Right kidney (tissue), 1 donor: Measurements from ENCODE around the gene TSC1.

Source experiments
- DNase-seq: peaks from one replicate; pipeline ENCODE4 v3.0.0-alpha.2; 2016

The TSC1 gene

DNA sequence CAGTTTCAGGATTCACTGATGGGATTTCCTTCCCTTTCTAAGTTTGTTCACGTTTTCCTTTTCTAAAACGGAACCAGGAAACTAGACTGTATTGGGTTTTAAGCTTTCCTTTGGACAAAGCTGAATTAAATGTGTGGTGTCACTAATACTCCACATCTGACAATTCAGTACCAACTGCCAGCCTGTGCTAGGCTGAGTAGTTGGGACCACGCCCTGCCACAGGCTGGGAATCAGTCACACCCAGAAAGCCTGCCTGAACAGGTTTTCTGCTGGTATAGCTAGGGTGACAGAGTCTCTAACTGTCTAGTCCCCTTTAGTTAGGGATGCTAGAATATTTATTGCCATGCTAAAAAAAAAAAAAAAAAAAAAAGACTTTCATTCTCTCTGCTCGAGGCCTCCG is 50.1 kb downstream of the TSC1 start:
- DNase-seq = no peak

DNA sequence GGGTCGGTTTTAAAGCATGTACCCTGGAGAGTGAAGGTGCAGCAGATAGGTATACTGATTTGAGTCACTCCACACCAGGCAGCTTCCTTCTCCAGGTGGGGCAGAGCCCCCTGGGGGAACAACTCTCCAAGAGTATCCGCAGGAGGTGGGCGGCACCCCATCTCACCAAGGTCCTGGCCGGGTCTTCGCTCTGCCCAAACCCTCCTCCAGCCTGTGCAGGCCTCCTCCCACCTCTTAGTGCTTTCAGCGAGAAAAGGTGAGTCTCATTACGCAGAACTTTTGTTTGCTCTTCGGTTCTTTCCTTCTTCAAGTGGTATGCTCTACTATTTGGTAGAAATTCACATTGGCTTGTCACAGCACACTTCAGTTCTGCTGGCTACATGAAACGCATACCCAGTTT is 52.0 kb downstream of the TSC1 start:
- DNase-seq = no peak

DNA sequence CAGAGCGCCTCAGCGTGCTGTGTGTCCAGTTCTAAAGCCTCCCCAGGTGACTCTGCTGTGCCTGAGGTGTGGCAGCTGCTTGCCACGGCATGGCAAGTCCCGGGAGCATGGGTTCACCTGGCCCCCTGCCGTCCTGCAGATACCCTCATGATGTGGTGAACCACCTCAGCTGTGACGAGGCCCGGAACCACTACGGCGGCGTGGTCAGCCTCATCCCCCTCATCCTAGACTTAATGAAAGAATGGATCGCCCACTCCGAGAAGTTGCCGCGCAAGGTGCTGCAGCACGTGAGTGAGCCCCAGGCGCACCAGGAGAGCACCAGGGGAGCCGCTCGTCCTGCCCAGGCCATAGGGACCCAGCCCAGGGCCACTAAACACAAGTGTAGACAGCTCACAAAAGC is 56.3 kb downstream of the TSC1 start:
- no peak for DNase-seq

DNA sequence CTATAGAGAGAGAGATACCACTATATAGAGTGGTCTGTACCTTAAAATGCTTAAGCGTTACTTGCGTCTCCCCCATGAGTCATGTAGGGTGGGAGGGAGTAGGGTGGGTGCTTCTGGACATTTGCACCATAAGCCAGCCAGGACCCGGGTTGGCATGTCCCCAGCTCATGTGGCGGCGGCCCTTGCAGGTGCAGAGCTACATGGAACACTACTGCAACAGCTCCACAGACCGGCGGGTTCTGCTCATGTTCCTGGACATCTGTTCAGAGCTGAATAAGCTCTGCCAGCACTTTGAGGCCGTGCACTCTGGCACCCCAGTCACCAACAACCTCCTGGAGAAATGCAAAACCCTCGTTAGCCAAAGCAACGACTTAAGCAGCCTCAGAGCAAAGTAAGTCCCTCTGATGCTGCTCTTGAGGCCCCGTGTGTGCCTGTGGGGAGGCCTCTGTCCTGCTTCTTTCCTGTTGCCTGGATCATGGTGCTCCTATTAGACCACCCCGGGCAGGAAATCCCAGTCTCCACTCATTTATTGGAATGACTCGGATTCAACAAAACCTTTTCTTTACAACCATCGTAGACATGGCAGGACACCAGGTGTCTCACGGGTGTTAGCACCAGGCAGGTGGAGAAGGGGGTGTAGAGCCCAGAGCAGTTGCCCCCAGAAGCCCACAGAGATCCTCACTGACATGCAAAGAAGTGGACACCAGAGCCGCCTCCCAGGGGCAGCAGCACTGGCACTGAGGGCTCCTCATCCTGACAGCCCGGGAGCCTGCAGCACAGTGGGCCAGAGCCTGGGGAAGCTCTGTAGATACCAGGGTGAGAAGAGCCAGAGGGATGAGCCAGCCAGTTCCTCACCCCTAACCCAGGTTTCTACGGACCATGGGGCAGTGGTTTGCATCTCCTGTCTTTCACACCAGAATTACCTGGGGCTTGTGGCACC is 57.0 kb downstream of the TSC1 start:
- DNase-seq = no peak

DNA sequence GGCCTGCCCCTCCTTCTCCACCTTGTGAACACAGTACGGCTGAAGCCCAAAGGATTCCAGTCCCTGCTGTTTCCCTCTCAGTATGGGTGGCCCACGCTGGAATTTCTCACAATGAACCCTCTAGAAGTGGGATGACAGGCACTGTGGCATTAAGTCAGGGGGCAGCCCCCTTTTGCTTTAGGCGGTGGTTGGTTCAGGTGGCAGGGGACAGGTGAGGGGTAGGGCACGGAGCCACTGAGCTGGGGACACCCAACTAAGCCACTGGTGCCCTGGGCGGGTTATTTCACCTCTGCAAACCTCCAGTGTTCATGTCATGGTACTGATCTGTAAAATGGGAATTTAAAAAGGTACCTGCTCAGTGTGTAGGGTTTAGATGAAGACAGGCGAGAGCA is 58.1 kb downstream of the TSC1 start:
- DNase-seq = no peak

DNA sequence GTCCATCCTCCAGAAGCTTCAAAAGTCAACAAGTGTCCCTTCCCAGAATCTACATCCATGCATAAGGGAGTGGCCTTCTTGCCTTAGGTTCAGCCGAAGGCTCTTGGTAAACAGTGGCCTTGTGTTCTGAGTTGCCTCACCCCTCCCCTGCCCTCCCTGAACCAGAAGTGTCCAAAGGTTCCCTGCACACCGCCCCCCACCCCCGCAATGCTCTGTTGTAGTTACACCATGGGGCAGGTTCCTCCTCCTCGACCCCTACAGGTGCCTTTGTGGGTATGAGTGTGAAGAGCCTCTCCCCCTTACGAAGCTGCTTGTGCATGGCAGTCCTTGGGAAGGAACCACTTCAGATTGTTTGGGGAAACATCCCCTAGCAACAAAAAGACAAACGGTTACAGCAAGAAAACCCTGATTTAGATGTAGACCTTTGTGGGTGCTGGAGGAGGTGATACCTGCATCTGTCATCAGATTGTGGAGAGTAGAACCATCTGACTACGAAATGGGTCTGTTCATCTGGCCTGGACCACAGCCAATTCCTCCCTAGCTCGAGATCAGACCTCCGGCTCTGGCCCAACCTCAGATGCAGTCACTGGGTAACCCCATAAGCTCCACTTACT is 58.6 kb downstream of the TSC1 start:
- DNase-seq = no peak

DNA sequence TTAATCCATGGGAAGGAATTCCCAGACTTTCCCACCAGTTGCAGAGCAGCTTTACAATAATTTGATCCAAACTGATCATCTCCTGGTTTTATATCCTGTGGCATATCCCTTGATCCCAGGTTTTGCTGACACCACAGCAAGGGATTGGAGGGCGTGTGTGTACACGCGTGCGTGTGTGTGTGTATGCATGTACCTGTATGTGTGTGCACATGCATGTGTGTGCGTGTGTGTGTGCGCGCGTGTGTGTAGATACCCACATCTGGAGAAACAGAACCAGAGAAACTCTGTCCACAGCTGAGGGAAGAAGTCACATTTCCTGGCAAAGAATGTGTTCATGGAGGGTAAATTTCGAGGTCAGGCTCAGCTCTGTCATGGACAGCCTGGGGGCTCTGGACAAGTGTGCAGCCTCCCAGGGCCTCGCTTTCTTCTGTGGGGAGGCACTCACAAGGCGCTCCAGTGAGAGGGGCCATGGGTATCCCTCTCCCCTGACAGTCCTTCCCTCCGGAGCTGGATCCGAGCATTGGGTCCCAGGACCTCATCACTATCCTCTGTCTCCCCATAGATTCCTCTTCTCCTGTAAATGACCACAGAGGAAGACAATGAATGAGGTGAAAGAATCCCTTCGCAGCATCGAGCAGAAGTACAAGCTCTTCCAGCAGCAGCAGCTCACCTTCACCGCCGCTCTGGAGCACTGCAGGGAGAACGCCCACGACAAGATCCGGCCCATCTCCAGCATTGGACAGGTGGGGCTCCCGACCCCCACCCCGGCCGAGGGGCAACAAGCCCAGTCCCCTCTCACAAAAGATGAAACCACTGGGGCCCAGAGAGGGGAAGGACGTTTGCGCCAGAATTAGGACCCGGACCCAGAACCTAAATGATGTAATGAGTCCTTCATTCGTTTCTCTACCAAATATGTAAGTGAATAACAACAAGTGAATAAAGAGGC is 60.8 kb downstream of the TSC1 start:
- DNase-seq = no peak

DNA sequence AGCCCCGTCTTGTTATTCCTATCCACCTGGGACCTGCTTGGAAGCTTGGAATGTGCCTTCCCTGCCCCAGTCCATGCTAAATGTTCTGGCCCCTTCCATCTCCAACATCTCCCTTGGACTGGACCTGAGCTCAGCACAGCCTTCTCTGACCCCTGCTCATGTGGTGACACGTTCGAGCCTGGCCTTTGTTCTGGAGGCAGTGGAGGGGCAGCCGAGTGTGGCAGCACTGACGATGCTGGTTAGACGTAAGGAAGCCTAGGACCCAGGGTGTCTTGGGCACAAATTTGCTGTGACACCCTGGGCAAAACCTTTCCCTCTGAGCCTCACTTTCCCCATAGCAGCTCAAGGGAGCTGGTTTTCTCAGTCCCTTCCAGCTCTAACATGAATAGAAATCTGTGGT is 61.8 kb downstream of the TSC1 start:
- no peak for DNase-seq

DNA sequence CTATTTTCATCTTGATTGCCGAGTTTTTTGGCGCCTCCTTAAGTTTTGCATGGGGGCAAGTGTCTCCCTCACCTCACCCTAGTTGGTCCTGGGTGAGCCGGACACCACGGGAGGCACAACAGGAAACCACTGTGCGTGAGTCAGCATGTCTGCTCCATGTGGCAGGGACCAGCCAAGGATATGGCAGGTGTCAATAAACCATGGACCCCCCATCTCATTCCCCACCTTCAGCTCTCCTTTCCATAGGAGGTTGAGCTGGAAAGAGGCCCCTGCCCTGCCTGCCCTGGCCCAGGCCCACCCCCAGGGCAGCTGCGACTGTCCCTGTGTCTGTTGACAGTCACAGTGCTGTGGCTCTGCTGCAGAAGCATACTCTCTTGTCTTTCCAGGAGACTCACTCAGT is 62.6 kb downstream of the TSC1 start:
- no peak for DNase-seq

DNA sequence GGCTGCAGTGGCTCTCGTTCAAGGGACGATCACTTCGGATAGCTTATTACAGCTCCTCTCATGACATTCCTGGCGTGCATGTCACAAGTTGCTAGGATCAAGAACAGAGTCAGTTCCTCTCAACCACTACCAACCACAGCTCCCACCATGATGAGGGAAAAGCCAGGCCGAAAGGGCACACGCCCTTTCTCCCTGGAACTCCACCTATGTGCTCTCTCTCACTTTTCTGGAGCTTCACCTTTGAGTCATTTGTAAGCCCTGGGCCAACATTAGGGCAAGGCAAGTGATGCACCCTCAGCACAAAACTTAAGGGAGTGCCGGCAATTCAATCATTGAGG is 64.1 kb downstream of the TSC1 start:
- DNase-seq = no peak

DNA sequence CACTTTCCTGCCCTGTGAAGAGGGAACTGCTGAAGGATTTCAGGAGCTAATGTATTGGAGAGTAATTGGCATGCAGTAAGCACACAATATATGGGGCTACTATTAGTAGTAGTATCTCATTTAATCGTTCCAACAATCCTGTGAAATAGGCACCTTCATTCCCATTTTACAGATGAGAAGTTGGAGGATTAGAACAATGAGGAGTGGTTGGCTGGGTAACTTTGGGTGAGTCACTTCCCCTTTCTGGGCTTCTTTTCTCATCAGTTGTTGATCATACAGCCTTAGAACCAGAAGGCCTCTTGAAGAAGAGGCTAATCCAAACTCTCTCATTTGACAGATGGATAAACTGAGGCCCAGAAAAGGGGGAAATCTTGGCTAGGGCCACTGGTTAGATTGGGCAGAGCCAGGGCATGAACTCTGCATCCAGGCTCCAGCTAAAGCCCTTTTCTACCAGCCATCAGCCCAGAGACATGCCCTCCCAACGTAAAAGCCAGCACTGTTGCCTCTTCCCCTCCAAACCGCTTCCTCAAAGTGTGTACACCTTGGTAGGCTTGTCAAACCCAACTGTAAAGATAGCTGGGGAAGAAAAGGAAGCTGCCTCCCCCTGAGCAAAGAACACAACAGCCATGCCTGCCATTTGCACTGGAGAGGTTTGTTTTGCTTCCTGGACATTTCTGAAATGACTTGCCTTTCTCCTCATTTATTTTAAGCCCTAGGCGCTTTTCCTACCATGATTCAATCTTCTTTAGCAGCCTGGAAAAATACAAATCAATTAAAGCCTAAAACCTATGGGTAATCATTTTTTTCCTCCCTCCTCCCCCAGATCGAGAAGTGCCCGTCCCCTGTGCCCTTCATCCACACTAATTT is 64.7 kb downstream of the TSC1 start:
- DNase-seq = no peak

DNA sequence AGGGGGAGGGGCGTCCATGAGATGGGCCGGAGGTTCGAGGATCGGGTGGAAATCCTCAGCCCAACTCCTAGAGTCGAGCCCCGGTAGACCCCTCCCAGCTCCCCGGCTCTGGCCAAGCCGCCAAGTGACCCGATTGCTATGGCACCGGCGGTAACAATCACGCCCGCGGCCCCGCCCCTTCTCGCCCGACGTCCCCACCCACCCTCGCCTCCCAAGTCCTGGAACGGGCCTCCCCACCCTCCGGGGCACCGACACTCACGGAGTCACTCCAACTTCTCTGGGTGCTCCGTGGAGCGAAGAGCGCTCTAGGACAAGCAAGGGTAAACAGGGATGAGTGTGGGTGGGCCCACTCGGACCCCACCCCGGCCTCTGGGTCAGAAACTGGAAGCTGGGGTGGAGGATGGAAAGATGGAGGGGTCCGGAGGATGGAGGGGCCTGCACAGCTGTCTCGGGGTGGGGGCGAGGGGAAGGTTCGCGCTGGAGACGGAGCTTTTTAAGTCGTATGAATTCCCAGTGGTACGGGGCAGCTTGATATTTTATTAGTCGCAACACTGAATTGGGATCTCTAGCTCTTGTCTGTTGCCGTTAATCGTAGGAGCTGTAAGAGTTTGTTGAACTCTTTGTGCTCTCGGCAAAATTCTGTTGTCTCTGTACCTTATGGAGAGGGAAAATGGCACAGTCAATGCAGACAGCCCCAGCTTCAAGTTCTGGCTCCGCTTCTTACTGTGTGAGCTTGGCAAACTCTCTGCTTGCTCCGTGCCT is 65.5 kb downstream of the TSC1 start, which contains the start of gene SPACA9:
Gene SPACA9 (plus strand): TSS at position 204 of the 762 bp plus-strand sequence. CDS start 5,050 bp downstream, outside the sequence.
- peak; percentile 50 for DNase-seq

DNA sequence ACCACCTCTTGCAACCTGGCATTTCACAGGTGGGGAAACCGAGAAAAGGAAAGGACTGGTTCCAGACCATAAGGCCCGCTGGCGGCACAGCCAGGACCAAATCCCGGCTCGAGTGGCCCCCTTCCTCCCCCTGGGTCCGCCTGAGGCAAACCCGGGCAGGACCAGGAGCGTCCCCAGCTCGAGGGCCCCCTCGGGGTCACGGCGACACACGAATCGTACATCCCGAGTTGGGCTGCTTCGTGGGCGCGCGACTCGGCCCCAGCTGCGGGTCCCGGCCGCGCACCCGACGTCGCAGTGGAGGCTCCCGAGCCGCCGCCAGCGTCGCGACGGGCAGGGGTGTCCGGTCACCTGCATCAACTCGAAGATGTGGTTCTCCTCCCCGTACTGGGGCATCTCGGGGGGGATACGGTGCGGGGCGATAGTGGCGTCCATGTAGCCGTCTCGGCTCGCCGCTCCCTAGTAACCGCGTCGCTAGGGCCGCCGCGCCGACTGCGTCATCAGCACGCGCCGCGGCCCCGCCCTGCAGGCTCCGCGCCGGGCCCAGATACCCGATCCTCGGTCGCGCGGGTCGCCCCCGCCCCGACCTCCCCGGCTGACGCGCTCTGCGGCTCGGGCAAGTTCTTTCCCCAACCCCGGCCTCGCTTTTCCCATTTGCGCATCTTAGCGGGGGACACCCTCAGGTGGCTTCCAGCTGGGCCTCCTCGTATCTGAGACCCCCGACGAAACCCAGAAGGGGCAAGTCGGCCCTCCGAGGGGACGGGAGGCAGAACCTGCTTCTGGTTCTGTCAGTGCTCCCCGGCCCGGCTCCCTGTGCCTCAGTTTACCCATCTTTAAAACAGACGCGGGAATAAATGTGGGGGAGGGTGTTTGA is 66.4 kb downstream of the TSC1 start, which contains the start of gene AK8:
Gene AK8 (minus strand): TSS at position 461 of the 871 bp plus-strand sequence. CDS start 29 bp downstream, at position 432.
- peak; percentile 94 for DNase-seq

DNA sequence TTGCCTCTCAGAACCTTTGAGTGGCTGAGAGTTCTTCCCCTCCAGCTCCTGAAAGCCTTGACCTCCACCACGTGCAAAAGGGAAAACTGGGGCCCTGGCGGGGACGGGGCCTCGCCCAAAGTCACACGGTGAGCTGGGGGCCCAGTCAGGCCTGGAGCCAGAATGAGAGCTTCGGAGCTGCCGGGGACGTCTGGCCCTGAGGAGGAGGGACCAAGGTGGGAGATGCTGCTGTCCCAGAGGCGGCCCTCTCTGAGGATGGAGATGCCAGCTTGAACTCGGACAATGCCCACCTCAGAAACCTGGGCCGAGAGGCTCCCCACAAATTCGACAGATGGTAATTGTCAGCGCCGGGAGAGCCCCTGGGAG is 67.0 kb downstream of the TSC1 start:
- DNase-seq = no peak

DNA sequence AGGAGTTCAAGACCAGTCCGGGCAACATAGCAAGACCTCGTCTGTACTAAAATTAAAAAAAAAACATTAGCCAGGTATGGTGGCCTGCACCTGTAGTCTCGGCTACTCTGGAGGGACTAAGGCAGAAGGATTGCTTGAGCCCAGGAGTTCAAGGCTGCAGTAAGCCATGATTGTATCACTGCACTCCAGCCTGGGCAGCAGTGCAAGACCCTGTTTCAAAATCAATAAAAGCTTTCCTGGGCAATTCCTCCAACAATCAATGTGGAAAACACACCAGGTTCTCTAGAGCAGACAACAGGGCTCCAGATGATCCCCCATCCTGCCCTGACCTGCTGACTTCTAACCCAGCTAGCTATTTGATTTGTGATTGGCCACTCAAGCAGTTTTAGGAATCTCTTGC is 67.6 kb downstream of the TSC1 start:
- DNase-seq = no peak

DNA sequence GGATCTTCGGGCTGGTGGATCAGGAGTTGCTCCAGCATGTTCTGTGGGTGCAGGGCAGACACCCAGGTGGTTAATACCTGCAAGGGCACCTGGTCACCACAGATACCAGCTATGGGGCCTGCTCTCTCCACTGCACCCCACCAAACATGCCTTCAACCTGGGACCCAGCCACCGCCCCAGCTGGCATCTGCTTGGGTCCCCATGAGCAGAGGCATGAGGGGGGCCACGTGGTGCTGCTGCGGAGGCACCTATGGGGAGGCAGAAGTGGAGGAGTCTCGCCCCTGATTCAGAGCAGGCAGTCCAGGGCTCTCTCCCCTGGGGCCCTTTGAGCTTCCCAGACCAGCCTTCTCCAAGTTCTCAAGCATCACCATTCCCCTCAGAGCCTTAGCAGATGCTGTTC is 69.3 kb downstream of the TSC1 start:
- DNase-seq = no peak

DNA sequence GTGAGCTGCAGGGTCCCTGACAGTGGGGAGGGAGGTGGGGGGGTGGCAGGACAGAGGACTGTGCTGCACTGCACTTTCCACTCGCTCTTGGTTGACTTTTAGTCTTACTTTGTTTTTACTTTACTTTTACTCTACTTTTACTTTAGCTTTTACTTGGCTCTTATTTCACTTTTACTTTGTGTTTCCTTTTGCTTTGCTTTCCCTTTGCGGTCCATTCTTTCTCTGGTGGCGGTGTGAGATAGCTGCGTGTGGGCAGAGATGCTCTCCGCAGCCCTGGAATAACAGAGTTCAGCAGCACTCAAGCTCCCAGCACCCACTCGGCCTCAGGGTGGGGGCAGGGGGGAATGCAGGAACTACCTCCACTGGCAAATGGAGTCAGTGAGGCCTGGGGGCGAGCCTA is 71.0 kb downstream of the TSC1 start:
- DNase-seq = no peak

DNA sequence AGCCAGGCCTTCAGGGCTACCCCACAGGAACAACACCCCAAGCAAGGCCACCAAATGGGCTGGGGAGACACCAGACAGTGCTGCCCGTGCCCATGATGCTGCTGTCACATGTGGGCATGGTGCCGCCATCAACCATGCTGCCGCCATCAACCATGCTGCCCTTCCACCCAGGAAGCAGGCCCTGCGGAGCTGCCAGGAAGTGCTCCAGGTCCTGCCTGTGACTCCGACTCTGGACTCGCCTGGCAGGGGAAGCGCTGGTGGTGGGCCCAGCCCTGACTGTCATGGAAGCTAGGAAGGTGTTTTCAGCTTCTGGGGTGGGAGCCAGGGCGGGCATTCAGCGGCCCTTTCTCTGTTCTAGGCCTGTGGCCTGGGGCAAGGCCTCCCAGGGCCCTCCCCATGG is 75.2 kb downstream of the TSC1 start:
- DNase-seq = no peak

DNA sequence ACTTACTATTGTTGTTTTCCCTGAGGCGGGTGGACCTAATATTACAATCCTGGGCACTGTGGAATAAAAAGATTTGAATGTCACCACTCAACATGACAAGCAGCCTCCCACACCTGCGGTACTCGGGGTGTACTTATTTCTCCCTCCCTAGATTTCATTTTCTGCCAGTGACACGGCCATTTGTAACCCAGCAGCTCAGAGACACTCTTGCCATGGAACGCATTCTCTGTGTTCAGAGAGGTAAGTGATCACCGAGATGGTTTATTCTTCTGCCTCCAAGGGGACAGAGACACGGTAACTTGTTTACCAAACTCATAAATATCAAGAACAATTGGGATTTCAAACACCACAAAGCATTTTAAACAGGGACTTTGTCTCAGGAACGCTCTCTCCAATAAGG is 77.5 kb downstream of the TSC1 start:
- no peak for DNase-seq

DNA sequence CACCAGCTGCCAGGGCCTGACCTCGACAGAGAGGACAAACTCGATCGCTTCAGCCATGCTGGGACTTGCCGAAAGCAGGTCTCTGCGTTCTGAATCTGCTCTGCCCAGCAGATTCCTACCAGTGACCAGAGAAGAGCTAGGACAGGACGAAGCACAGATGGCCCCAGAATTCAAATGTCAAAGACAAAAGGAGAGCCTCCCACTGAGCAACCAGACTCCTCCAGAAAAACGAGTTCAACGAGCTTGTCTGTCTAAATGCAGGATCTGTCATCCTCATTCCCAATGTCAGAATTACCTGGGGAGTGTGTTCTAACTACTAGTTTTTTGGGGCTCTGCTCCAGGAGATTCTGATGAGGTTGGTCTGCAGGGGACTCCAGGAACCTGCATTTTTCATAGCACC is 79.7 kb downstream of the TSC1 start:
- DNase-seq = no peak
